Effector memory CD4-positive, alpha-beta T cell (primary cell): Measurements from ENCODE around the gene CYP21A2.
"Not testable (repeated sequence)": the region's sequence is repeated elsewhere in the genome, so short reads cannot be mapped to it uniquely, and the experiment has no call there.

Experiments used
- DNase-seq, 3 donors: peaks; one replicate each; pipeline ENCODE4 v3.0.0-alpha.2; 2020
- H3K27ac ChIP-seq: 2 replicates; pipeline ENCODE4 v1.7.0; 2013; ENCODE audit warnings: mild to moderate bottlenecking, low read length, moderate library complexity; ENCODE audit not compliant: insufficient read depth, poor library complexity, severe bottlenecking
- H3K27me3 ChIP-seq: replicated peaks from 2 replicates; pipeline ENCODE4 v1.7.0; 2013; ENCODE audit warnings: mild to moderate bottlenecking, low read length; ENCODE audit not compliant: insufficient read depth, control insufficient read depth, poor library complexity, severe bottlenecking
- H3K36me3 ChIP-seq: 2 replicates; pipeline ENCODE4 v1.7.0; 2013; ENCODE audit warnings: mild to moderate bottlenecking, low read length, moderate library complexity; ENCODE audit not compliant: control insufficient read depth, insufficient read depth
- H3K4me1 ChIP-seq: 2 replicates; pipeline ENCODE4 v1.7.0; 2013; ENCODE audit warnings: low read length, mild to moderate bottlenecking; ENCODE audit not compliant: control insufficient read depth, insufficient read depth, poor library complexity, severe bottlenecking
- H3K4me3 ChIP-seq: 2 replicates; pipeline ENCODE4 v1.7.0; 2013; ENCODE audit warnings: low read length, low read depth, mild to moderate bottlenecking; ENCODE audit not compliant: insufficient read depth, poor library complexity, severe bottlenecking
- H3K9me3 ChIP-seq: 2 replicates; pipeline ENCODE4 v1.7.0; 2013; ENCODE audit warnings: mild to moderate bottlenecking, low read length, moderate library complexity; ENCODE audit not compliant: control insufficient read depth

CYP21A2 gene

GRCh38 chr6:32043589-32044380 lies 5.6 kb downstream of the CYP21A2 start:
- DNase-seq, H3K36me3 ChIP-seq, H3K4me3 ChIP-seq, H3K4me1 ChIP-seq, H3K9me3 ChIP-seq, H3K27ac ChIP-seq, H3K27me3 ChIP-seq: not testable (repeated sequence)

DNA sequence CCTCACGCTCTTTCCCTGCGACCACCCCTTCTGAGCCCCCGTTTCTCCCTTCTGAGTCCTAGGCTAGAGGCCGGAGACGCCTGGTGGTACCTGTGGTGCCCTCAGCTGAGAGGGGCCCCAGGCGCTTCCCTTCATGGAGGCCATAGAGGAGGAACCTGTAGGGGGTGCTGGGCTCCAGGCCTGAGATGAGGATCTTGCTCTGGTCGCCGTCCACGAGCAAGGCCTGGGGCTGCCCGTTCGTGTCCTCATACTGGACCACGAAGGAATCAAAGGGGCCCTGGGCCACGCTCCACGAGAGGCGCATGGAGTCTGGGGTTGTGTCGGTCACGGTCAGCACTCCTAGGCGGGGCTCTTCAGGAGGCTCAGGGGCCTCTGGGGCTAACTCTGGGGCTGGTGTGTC lies 6.7 kb downstream of the CYP21A2 start:
- not testable (repeated sequence) for H3K4me1 ChIP-seq, H3K4me3 ChIP-seq, DNase-seq, H3K27me3 ChIP-seq, H3K36me3 ChIP-seq, H3K27ac ChIP-seq, H3K9me3 ChIP-seq

DNA sequence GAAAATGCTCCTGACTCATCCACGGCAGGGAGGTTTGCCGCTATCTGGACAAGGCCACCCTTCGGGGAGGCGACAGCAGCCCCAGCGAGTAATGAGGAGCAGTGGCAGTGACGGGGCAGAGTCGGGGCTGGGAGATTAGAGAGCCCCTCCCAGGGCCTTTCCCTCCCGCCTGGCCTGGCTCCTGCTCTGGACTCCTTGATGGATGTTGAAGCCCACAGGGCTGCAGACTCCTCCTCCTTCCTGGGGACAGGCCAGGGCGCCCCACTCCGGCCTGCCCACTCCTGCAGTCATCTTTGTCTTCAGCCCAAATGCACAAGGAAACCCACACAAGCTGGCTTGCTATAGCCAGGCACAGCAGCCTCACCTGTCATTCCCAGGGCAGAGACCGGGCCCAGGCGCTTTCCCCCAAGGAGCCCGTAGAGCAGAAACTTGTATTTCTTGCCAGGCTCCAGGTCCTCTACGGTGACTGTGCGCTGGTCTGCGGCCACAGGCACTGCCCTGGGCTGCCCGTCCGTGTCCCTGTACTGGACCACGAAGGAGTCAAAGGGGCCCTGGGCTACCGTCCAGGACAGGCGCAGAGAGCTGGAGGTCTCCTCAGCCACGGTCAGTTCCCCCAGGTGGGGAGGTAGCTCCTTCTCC lies 7.7 kb downstream of the CYP21A2 start:
- Histone ChIP-seq H3K4me1 (no peaks in the 10 kb centered on the region), H3K27ac (no peak overlapping the region), H3K27me3 (no peaks in the 10 kb centered on the region), H3K4me3 (no peak overlapping the region), H3K9me3 (no peaks in the 10 kb centered on the region), H3K36me3 (no peaks in the 10 kb centered on the region)
- DNase-seq = no peak

DNA sequence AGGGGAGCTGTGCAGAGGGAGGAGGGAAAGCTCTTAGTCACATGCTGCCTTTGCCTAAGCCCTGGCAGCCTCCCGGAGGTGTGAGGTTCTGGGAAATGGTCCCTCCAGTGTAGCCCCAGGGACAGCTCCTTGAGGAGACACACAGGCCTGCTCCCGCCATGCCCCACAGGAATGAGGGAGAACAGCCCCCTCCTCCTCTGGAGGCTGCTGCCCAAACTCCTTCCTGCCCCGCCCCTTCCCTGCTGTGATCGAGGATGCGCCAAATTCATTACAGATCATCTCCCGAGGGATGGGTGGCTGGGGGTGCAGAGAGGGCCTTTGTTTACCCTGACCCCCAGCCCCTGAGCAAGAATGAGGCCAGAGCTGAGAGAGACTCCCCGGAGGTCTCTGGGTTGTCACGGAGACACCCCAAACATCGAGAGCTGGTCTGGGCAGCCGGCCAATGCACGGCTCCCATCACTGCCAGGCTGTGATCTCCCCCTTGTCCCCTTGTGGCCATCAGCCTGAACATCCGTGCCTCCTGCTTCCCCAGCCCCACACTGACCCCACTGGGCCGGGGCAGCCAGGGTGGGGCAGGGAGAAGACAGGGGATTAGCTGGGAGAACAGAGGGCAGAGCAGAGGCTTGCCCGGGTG lies 8.4 kb downstream of the CYP21A2 start:
- no peak for DNase-seq
- Histone ChIP-seq H3K27ac (no peak overlapping the region), H3K4me1 (no peaks in the 10 kb centered on the region), H3K36me3 (no peaks in the 10 kb centered on the region), H3K27me3 (no peaks in the 10 kb centered on the region), H3K9me3 (no peaks in the 10 kb centered on the region), H3K4me3 (no peak overlapping the region)

- no peak overlapping the region for H3K27ac ChIP-seq
- no peaks in the 10 kb centered on the region for H3K4me1 ChIP-seq
- DNase-seq = no peak
These were observed 8.9 kb downstream of the CYP21A2 start for GRCh38 chr6:32047084-32047478.

GRCh38 chr6:32047539-32047854 lies 9.3 kb downstream of the CYP21A2 start:
- Histone ChIP-seq H3K4me1 (no peaks in the 10 kb centered on the region), H3K4me3 (no peak overlapping the region), H3K27ac (no peak overlapping the region), H3K9me3 (no peaks in the 10 kb centered on the region), H3K36me3 (no peaks in the 10 kb centered on the region), H3K27me3 (no peaks in the 10 kb centered on the region)
- no peak for DNase-seq

More at GRCh38 chr6:32047084-32047478, 8.9 kb downstream of the CYP21A2 start:
- Histone ChIP-seq H3K9me3 (no peaks in the 10 kb centered on the region), H3K4me3 (no peak overlapping the region), H3K36me3 (no peaks in the 10 kb centered on the region), H3K27me3 (no peaks in the 10 kb centered on the region)

DNA sequence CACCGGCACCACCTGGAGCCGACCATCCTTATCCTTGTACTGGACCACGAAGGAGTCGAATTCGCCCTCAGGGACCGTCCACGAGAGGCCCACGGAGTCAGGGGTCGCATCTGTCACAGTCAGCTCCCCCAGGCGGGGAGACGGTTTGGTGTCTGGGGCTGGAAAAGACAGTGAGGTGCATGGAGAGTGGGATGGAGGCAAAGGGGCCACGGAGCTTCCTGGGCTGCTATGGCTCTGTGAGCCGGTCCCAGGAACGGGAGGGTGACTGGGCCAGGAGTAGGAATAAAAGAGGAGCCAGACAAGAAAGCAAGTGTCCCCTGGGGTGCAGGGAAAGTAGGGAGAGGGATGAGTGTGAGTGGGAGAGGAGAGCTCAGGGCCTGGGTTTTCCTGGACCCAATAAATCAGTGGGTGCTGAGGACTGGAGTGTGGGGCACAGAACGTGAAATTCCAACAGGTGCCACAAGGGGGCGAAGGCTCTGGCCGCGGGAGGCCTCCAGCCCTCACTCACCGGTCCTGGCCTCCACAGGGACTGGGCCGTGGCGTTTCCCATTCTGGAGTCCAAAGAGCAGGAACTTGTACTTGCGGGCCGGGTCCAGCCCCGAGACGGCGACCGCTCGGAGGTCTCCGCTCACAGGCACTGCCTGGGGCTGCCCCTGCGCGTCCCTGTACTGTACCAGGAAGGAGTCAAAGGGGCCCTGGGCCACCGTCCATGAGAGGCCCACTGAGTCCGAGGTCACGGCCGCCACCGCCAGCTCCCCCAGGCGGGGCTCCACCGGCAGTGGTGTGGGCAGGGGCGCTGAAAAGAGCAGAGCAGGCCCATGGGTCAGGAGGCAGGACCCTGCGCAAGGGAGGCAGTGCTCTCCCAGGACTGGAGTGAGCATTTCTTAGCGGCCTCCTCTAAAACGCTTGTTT lies 9.9 kb downstream of the CYP21A2 start:
- no peak overlapping the region for H3K4me3 ChIP-seq
- H3K27ac ChIP-seq = no peak overlapping the region
- DNase-seq = peak; percentile 22 to 36 (median 32)
- no peaks in the 10 kb centered on the region for H3K36me3 ChIP-seq
- H3K27me3 ChIP-seq = no peaks in the 10 kb centered on the region
- H3K4me1 ChIP-seq = no peaks in the 10 kb centered on the region
- H3K9me3 ChIP-seq = no peaks in the 10 kb centered on the region

- H3K9me3 ChIP-seq, H3K36me3 ChIP-seq, DNase-seq, H3K27ac ChIP-seq, H3K4me1 ChIP-seq, H3K4me3 ChIP-seq, H3K27me3 ChIP-seq: not testable (repeated sequence)
These were observed 10.9 kb downstream of the CYP21A2 start for GRCh38 chr6:32049149-32049548.

DNA sequence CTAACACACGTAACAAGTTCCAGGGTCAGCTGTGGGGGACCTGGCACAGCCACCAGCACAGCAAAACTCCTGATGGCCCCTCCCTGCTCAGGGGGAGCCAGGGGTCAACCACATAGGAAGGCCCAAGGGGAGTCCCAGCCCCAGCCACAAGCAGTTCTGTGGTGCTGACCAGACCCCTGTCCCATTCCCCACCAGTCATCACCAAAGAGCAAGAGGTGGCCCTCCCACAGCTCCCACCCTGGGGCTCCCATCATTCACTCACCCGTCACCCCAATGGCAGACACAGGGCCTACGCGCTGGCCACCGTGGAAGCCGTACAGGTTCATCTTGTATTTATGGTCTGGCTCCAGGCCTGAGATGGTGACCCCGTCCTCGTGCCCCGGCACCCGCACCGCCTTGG lies 11.5 kb downstream of the CYP21A2 start:
- not testable (repeated sequence) for H3K9me3 ChIP-seq, H3K36me3 ChIP-seq, DNase-seq, H3K27me3 ChIP-seq, H3K27ac ChIP-seq, H3K4me1 ChIP-seq, H3K4me3 ChIP-seq
